Measurements from ENCODE around the gene RCOR1.

- TF ChIP-seq CTCF (IDR thresholded peaks at IDR 0.05) = no peak
- no peak for TF ChIP-seq POLR2A (IDR thresholded peaks at IDR 0.05)
- no peak for TF ChIP-seq EP300 (IDR thresholded peaks at IDR 0.05)
Observed at GRCh38 chr14:102688290-102688689, 95.8 kb downstream of the RCOR1 start.
